H9 (cell line): ENCODE measurements around the gene FLNC. TPM values are rescaled to one million over a fixed set of nuclear protein-coding genes. Genes with fewer than 3 reads are reported as not detected.

Source experiments
- DNase-seq: peaks from one replicate; pipeline ENCODE4 v3.0.0-alpha.2; 2017
- H2AFZ ChIP-seq: one replicate; pipeline ENCODE4 v1.6.1; 2013; ENCODE audit warnings: mild to moderate bottlenecking, low read length, control low read depth, moderate library complexity
- H2AK5ac ChIP-seq: 2 replicates; pipeline ENCODE4 v1.6.1; 2013; ENCODE audit warnings: low read length, control low read depth, mixed read lengths; ENCODE audit not compliant: insufficient read length
- H2BK120ac ChIP-seq: one replicate; pipeline ENCODE4 v1.6.1; 2013; ENCODE audit warnings: low read depth, mild to moderate bottlenecking, low read length, control low read depth, inconsistent platforms; ENCODE audit not compliant: poor library complexity, severe bottlenecking
- H2BK12ac ChIP-seq: 2 replicates; pipeline ENCODE4 v1.6.1; 2013; ENCODE audit warnings: low read length, control low read depth, mixed read lengths, low read depth; ENCODE audit not compliant: insufficient read length
- H2BK15ac ChIP-seq: 2 replicates; pipeline ENCODE4 v1.6.1; 2013; ENCODE audit warnings: low read depth, low read length, control low read depth
- H2BK20ac ChIP-seq: one replicate; pipeline ENCODE4 v1.6.1; 2013; ENCODE audit warnings: low read depth, mild to moderate bottlenecking, low read length, control low read depth, inconsistent platforms; ENCODE audit not compliant: poor library complexity, severe bottlenecking
- H2BK5ac ChIP-seq: 2 replicates; pipeline ENCODE4 v1.6.1; 2013; ENCODE audit warnings: low read length, control low read depth, mixed read lengths; ENCODE audit not compliant: insufficient read length
- H3K14ac ChIP-seq: 2 replicates; pipeline ENCODE4 v1.6.1; 2013; ENCODE audit warnings: low read length, control low read depth; ENCODE audit not compliant: insufficient read depth
- H3K18ac ChIP-seq: 2 replicates; pipeline ENCODE4 v1.6.1; 2013; ENCODE audit warnings: low read depth, mild to moderate bottlenecking, mixed read lengths, low read length, control low read depth; ENCODE audit not compliant: insufficient read length
- H3K23ac ChIP-seq: 2 replicates; pipeline ENCODE4 v1.6.1; 2013; ENCODE audit warnings: low read length, control low read depth, mixed read lengths, low read depth; ENCODE audit not compliant: insufficient read length
- H3K23me2 ChIP-seq: 2 replicates; pipeline ENCODE4 v1.6.1; 2013; ENCODE audit warnings: low read depth, mild to moderate bottlenecking, mixed read lengths, low read length, control low read depth; ENCODE audit not compliant: insufficient read length, poor library complexity, severe bottlenecking
- H3K27ac ChIP-seq: 2 replicates; pipeline ENCODE4 v1.5.1; 2013; ENCODE audit warnings: low read length, control low read depth, mixed read lengths, low read depth; ENCODE audit not compliant: insufficient read length
- H3K27me3 ChIP-seq: 2 replicates; pipeline ENCODE4 v1.6.1; 2013; ENCODE audit warnings: low read length, control low read depth, inconsistent platforms; ENCODE audit not compliant: insufficient read depth
- H3K4ac ChIP-seq: 2 replicates; pipeline ENCODE4 v1.6.1; 2013; ENCODE audit warnings: low read depth, mild to moderate bottlenecking, control low read depth, inconsistent platforms, low read length, moderate library complexity
- H3K4me1 ChIP-seq: 2 replicates; pipeline ENCODE4 v1.6.1; 2013; ENCODE audit warnings: low read length, control low read depth, inconsistent platforms; ENCODE audit not compliant: insufficient read depth
- H3K4me2 ChIP-seq: 2 replicates; pipeline ENCODE4 v1.6.1; 2013; ENCODE audit warnings: low read length, control low read depth, mixed read lengths; ENCODE audit not compliant: insufficient read length, insufficient read depth
- H3K56ac ChIP-seq: 2 replicates; pipeline ENCODE4 v1.6.1; 2013; ENCODE audit warnings: low read depth, mild to moderate bottlenecking, mixed read lengths, low read length, control low read depth; ENCODE audit not compliant: insufficient read length
- H3K79me1 ChIP-seq: 2 replicates; pipeline ENCODE4 v1.6.1; 2013; ENCODE audit warnings: low read depth, mild to moderate bottlenecking, moderate library complexity, low read length, control low read depth, inconsistent platforms; ENCODE audit not compliant: insufficient read depth, poor library complexity, severe bottlenecking
- H3K79me2 ChIP-seq: 2 replicates; pipeline ENCODE4 v1.6.1; 2013; ENCODE audit warnings: low read length, control low read depth, inconsistent platforms; ENCODE audit not compliant: insufficient read depth
- H3K9ac ChIP-seq: 2 replicates; pipeline ENCODE4 v1.6.1; 2013; ENCODE audit warnings: low read length, control low read depth, mixed read lengths; ENCODE audit not compliant: insufficient read length; ENCODE audit errors: extremely low read depth
- H3K9me3 ChIP-seq: one replicate; pipeline ENCODE4 v1.6.1; 2013; ENCODE audit warnings: low read depth, low read length, inconsistent platforms; ENCODE audit not compliant: control insufficient read depth
- H3T11ph ChIP-seq: one replicate; pipeline ENCODE4 v1.6.1; 2013; ENCODE audit warnings: mild to moderate bottlenecking, low read length, control low read depth, inconsistent platforms
- H4K20me1 ChIP-seq: one replicate; pipeline ENCODE4 v1.6.1; 2013; ENCODE audit not compliant: control insufficient read depth, insufficient read length, insufficient read depth
- H4K5ac ChIP-seq: 2 replicates; pipeline ENCODE4 v1.6.1; 2013; ENCODE audit warnings: low read depth, mild to moderate bottlenecking, mixed read lengths, low read length, control low read depth; ENCODE audit not compliant: insufficient read length
- H4K8ac ChIP-seq: replicated peaks from 2 replicates; pipeline ENCODE4 v1.6.1; 2013; ENCODE audit warnings: low read length, control low read depth, mixed read lengths, low read depth; ENCODE audit not compliant: insufficient read length
- H4K91ac ChIP-seq: 2 replicates; pipeline ENCODE4 v1.6.1; 2013; ENCODE audit warnings: low read depth, mild to moderate bottlenecking, moderate library complexity, mixed read lengths, low read length, control low read depth; ENCODE audit not compliant: insufficient read length
- H3K27ac Mint-ChIP-seq, 3 experiments: 2 replicates in 2 of 3; 3 replicates in 1 of 3; pipeline ENCODE4 v1.8.0; 2020 to 2021; ENCODE audit warnings: mixed read lengths in 3 of 3, mild to moderate bottlenecking in 1 of 3, moderate library complexity in 1 of 3
- H3K27me3 Mint-ChIP-seq: 2 replicates; pipeline ENCODE4 v1.8.0; 2021; ENCODE audit warnings: low read depth, mild to moderate bottlenecking, moderate library complexity, mixed read lengths
- H3K36me3 Mint-ChIP-seq, 3 experiments: 2 replicates in 2 of 3; 3 replicates in 1 of 3; pipeline ENCODE4 v1.8.0; 2020 to 2021; ENCODE audit warnings: low read depth in 3 of 3, mixed read lengths in 3 of 3; ENCODE audit not compliant: insufficient read depth in 1 of 3
- H3K4me1 Mint-ChIP-seq, 2 experiments: 2 replicates each; pipeline ENCODE4 v1.8.0; 2020; ENCODE audit warnings: mixed read lengths in 2 of 2
- H3K4me3 Mint-ChIP-seq, 2 experiments: 2 replicates in 1 of 2; 3 replicates in 1 of 2; pipeline ENCODE4 v1.8.0; 2020 to 2021; ENCODE audit warnings: mild to moderate bottlenecking in 2 of 2, mixed read lengths in 2 of 2, moderate library complexity in 1 of 2
- H3K9me3 Mint-ChIP-seq, 2 experiments: 2 replicates in 1 of 2; 3 replicates in 1 of 2; pipeline ENCODE4 v1.8.0; 2020; ENCODE audit warnings: mild to moderate bottlenecking in 2 of 2, mixed read lengths in 2 of 2, moderate library complexity in 1 of 2
- CTCF ChIP-seq: fragments of 200-600 bp; sonication (generic); conservative IDR thresholded peaks from 3 replicates; pipeline ENCODE4 v1.8.0; 2021; ENCODE audit warnings: antibody characterized with exemption, mild to moderate bottlenecking
- WGBS: extraction: QIAGEN DNeasy Blood & Tissue Kit; methylation state at CpG from one replicate; pipeline ENCODE4 v1.1.7; 2013; ENCODE audit warnings: missing lambda C conversion rate, low lambda C conversion rate, mixed read lengths; ENCODE audit not compliant: insufficient read length; ENCODE audit errors: extremely low coverage; 5-methylcytosine and 5-hydroxymethylcytosine counted together
- total RNA-seq: library from RNA; stranded (reverse); gene quantifications from 2 replicates; pipeline ENCODE4 v1.2.1, GENCODE V29; 2021

Gene FLNC
- total RNA-seq, 1 experiment from 2014 or later, result 12.2 TPM

- Histone ChIP-seq H4K8ac (no peak overlapping the region), H2AFZ (no peak overlapping the region), H4K91ac (no peak overlapping the region), H3K27ac (no peak overlapping the region), H3K4me2 (no peak overlapping the region), H2AK5ac (no peak overlapping the region), H3K9ac (no peak overlapping the region), H4K5ac (no peak overlapping the region), H2BK5ac (no peak overlapping the region), H3K4me1 (no peaks in the 10 kb centered on the region), H2BK12ac (no peak overlapping the region), H3K4ac (no peak overlapping the region), H2BK15ac (no peak overlapping the region), H3T11ph (no peak overlapping the region), H3K23me2 (no peaks in the 10 kb centered on the region), H3K18ac (no peak overlapping the region), H3K56ac (no peak overlapping the region), H3K14ac (no peak overlapping the region), H3K79me2 (no peaks in the 10 kb centered on the region), H4K20me1 (no peaks in the 10 kb centered on the region), H3K9me3 (no peaks in the 10 kb centered on the region), H3K27me3 (0 out of 2 replicates have a peak, but pooled peaks cover 1% of the 10 kb centered on the region), H3K23ac (no peak overlapping the region), H3K79me1 (no peaks in the 10 kb centered on the region), H2BK20ac (no peak overlapping the region), H2BK120ac (no peak overlapping the region)
- Mint-ChIP-seq H3K27ac (no peak overlapping the region), H3K9me3 (no peaks in the 10 kb centered on the region), H3K4me1 (peaks cover 2 to 16% of the 10 kb centered on the region in 2 experiments), H3K27me3 (no peaks in the 10 kb centered on the region), H3K4me3 (no peak overlapping the region), H3K36me3 (peaks cover 0 to 6% (median 0%) of the 10 kb centered on the region in 3 experiments; a peak in 2 of 7 replicates)
- no peak for TF ChIP-seq CTCF
- WGBS, result no CpG with 5 or more reads among the region's 13 CpGs
- no peak for DNase-seq
These were observed 9.6 kb downstream of the FLNC start for GRCh38 chr7:128839751-128840177.
